HCT116 (cell line): ENCODE results near the gene CBX3. TPM values are rescaled to one million over a fixed set of nuclear protein-coding genes. Genes with fewer than 3 reads are reported as not detected.

Experiments used
- ATAC-seq: fragments of 200-7000 bp; cut with Tn5 transposase; 2 replicates; pipeline ENCODE4 v1.9.1; 2020; ENCODE audit warnings: mild to moderate bottlenecking, moderate library complexity
- BruUV-seq: library from RNA; stranded (reverse); fragments of 400-500 nt; replicated peaks from 2 replicates; lab custom pipeline; 2021; lab: Mats Ljungman, UMichigan
- CTCF ChIA-PET: fragments of 300-600 bp; sonication (Branson Sonifier 250); formaldehyde crosslinking; loops from one replicate; lab custom pipeline; 2021; ENCODE audit warnings: antibody characterized with exemption; lab: Charles Lee
- POLR2A ChIA-PET: fragments of 300-600, 350-600 bp; sonication (Branson Sonifier 250); formaldehyde crosslinking; loops from one replicate; lab custom pipeline; 2021; ENCODE audit warnings: antibody characterized with exemption; lab: Charles Lee
- RAD21 ChIA-PET, 2 experiments: fragments of 300-600 bp; sonication (Branson Sonifier 250); formaldehyde crosslinking; loops; one replicate each; lab custom pipeline; 2023; ENCODE audit warnings: low total read pairs in 2 of 2; ENCODE audit not compliant: uncharacterized antibody in 2 of 2, unreplicated experiment in 2 of 2, low non-redundant PET in 1 of 2; lab: Charles Lee
- DNase-seq: peaks from one replicate; pipeline ENCODE4 v3.0.0-alpha.2; 2010; ENCODE audit warnings: low read depth, low spot score
- H2AFZ ChIP-seq: fragments of 200-600 bp; shearing (Covaris generic), sonication (generic); 2 replicates; pipeline ENCODE4 v1.6.1; 2017; ENCODE audit warnings: low read depth, mixed run types, mixed read lengths, antibody characterized with exemption, low read length; ENCODE audit not compliant: poor library complexity, severe bottlenecking
- H3K27ac ChIP-seq: 2 replicates; pipeline ENCODE4 v1.5.1; 2012; ENCODE audit warnings: low read depth, low read length
- H3K27me3 ChIP-seq: fragments of 200-600 bp; sonication (generic); 2 replicates; pipeline ENCODE4 v1.6.1; 2016; ENCODE audit warnings: mixed run types, low read length, mixed read lengths; ENCODE audit not compliant: insufficient read depth
- H3K36me3 ChIP-seq, 2 experiments: fragments of 200-500 bp in 1 of 2; fragments of 200-600 bp in 1 of 2; sonication (Bioruptor generic) in 1 of 2; sonication (generic) in 1 of 2; 2 replicates each; pipeline versions ENCODE4 v1.5.1 to v1.6.1; 2014 to 2016; ENCODE audit warnings: low read length in 2 of 2, inconsistent platforms in 1 of 2, mixed read lengths in 1 of 2, mixed run types in 1 of 2; ENCODE audit not compliant: insufficient read depth in 2 of 2, control insufficient read depth in 1 of 2
- H3K4me1 ChIP-seq, 2 experiments: fragments of 200-600 bp in 1 of 2; sonication (generic) in 1 of 2; 2 replicates each; pipeline versions ENCODE4 v1.5.1 to v1.6.1; 2012 to 2017; ENCODE audit warnings: low read length in 2 of 2, inconsistent platforms in 1 of 2, mild to moderate bottlenecking in 1 of 2, mixed read lengths in 1 of 2, mixed run types in 1 of 2, moderate library complexity in 1 of 2; ENCODE audit not compliant: insufficient read depth in 2 of 2, control insufficient read depth in 1 of 2
- H3K4me2 ChIP-seq: fragments of 200-600 bp; sonication (generic); 2 replicates; pipeline ENCODE4 v1.6.1; 2017; ENCODE audit warnings: mixed run types, low read length, mixed read lengths
- H3K4me3 ChIP-seq, 2 experiments: fragments of 200-600 bp in 1 of 2; sonication (generic) in 1 of 2; replicated peaks in 1 of 2; 2 replicates each; pipeline ENCODE4 v1.5.1; 2011 to 2016; ENCODE audit warnings: low read length in 2 of 2, control low read depth in 1 of 2, low read depth in 1 of 2, mild to moderate bottlenecking in 1 of 2, mixed read lengths in 1 of 2, mixed run types in 1 of 2
- H3K79me2 ChIP-seq: fragments of 200-600 bp; sonication (generic); 2 replicates; pipeline ENCODE4 v1.6.1; 2017; ENCODE audit warnings: mild to moderate bottlenecking, mixed run types, low read length, moderate library complexity, mixed read lengths; ENCODE audit not compliant: insufficient read depth
- H3K9ac ChIP-seq: fragments of 200-600 bp; sonication (generic); 2 replicates; pipeline ENCODE4 v1.6.1; 2016; ENCODE audit warnings: low read length, mixed read lengths
- H3K9me2 ChIP-seq: fragments of 200-600 bp; sonication (generic), shearing (Covaris generic); 2 replicates; pipeline ENCODE4 v1.6.1; 2017; ENCODE audit warnings: mixed run types, mild to moderate bottlenecking, moderate library complexity; ENCODE audit not compliant: insufficient read depth
- H3K9me3 ChIP-seq, 2 experiments: fragments of 200-500 bp in 1 of 2; fragments of 200-600 bp in 1 of 2; sonication (Bioruptor generic) in 1 of 2; sonication (generic) in 1 of 2; 2 replicates each; pipeline ENCODE4 v1.6.1; 2014 to 2017; ENCODE audit warnings: low read length in 2 of 2, mixed read lengths in 2 of 2, inconsistent platforms in 1 of 2, low read depth in 1 of 2, mild to moderate bottlenecking in 1 of 2, mixed run types in 1 of 2, moderate library complexity in 1 of 2; ENCODE audit not compliant: control insufficient read depth in 1 of 2, insufficient read depth in 1 of 2
- H4K20me1 ChIP-seq: fragments of 200-600 bp; sonication (generic), shearing (Covaris generic); 2 replicates; pipeline ENCODE4 v1.6.1; 2017; ENCODE audit warnings: mixed run types, mild to moderate bottlenecking, moderate library complexity; ENCODE audit not compliant: insufficient read depth
- CEBPB ChIP-seq: IDR thresholded peaks from 2 replicates; pipeline ENCODE4 v1.6.1; 2012; ENCODE audit warnings: low read depth
- EGR1 ChIP-seq: IDR thresholded peaks from 2 replicates; pipeline ENCODE4 v1.6.1; 2012; ENCODE audit warnings: low read depth
- FOSL1 ChIP-seq: IDR thresholded peaks from 2 replicates; pipeline ENCODE4 v1.6.1; 2012; ENCODE audit warnings: low read depth
- JUND ChIP-seq: IDR thresholded peaks from 2 replicates; pipeline ENCODE4 v1.6.1; 2012
- POLR2AphosphoS5 ChIP-seq: IDR thresholded peaks from 2 replicates; pipeline ENCODE4 v1.6.1; 2011; ENCODE audit warnings: mild to moderate bottlenecking, low read depth, low read length, moderate library complexity
- SP1 ChIP-seq: IDR thresholded peaks from 2 replicates; pipeline ENCODE4 v1.6.1; 2012; ENCODE audit warnings: low read depth
- SRF ChIP-seq: IDR thresholded peaks from 2 replicates; pipeline ENCODE4 v1.6.1; 2012; ENCODE audit warnings: low read depth
- YY1 ChIP-seq: IDR thresholded peaks from 2 replicates; pipeline ENCODE4 v1.6.1; 2011; ENCODE audit warnings: low read length, low read depth, moderate library complexity, mild to moderate bottlenecking; ENCODE audit not compliant: insufficient replicate concordance; ENCODE audit errors: extremely low read depth
- ZFX ChIP-seq: fragments of 450-650 bp; IDR thresholded peaks from 2 replicates; pipeline ENCODE4 v1.6.1; 2017
- ZNF274 ChIP-seq: fragments of 200-500 bp; sonication (Bioruptor generic); IDR thresholded peaks from 2 replicates; pipeline ENCODE4 v1.6.1; 2014; ENCODE audit warnings: mild to moderate bottlenecking, low read depth, low read length, inconsistent platforms
- intact Hi-C: fragments of 100-400 bp; cut with micrococcal nuclease; formaldehyde crosslinking; loops from 2 replicates; pipeline ENCODE4 v1.10.0; 2022
- total RNA-seq: library from RNA; stranded (reverse); gene quantifications from one replicate; pipeline ENCODE4 v1.2.1, GENCODE V29; 2021; ENCODE audit not compliant: unreplicated experiment

Gene CBX3
- total RNA-seq, 1 experiment from 2014 or later, result 274 TPM

DNA sequence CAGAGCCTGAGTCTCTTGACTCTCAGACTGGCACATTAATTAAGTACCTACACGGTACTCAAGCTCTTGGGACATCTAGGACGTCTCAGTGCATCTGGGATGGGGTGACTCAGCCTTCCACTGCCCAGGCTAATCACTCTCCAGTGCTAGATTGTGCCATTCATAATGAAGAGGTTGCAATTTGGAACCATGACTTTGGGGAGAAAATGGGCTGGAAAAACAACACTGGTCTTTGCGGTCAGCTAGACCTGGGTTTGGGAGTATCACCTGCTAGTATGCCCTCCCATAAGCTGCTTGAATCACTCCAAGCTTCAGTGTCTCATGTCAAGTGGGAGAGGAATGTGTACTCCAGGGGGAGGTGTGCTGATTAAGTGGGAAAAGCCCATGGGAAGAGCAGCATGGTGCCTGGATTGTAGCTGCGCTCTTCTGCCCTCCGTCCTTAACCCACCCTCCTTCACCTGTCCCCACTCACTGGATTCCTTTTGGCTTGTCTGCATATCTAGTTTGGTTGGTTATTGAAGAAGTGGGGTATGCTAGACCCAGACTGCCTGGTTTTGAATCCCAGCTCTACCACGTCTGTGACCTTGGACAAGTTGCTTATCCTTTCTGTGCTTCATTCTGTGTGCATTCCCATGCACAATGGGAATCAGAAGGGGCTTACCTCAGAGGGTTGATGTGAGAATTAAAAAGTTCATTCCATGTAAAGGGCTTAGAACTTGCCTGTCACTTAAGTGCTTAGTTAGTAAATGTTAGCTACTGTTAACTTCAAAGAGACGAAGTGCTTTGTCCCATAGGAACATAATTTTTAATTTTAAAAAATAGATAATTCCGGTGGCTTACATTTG lies 45.8 kb upstream of the CBX3 start:
- Histone ChIP-seq H3K36me3 (no peaks in the 10 kb centered on the region), H3K4me1 (peaks cover 28 to 62% of the 10 kb centered on the region in 2 experiments), H3K9me2 (no peaks in the 10 kb centered on the region), H2AFZ (no peak overlapping the region), H3K4me3 (peak overlapping the region in 1 of 2 experiments; percentile 1; a peak in 1 of 4 replicates), H3K9me3 (no peaks in the 10 kb centered on the region), H3K27ac (peak overlapping the region; percentile 35), H3K4me2 (peak overlapping the region; percentile 53), H3K27me3 (no peaks in the 10 kb centered on the region), H3K79me2 (peaks cover 73% of the 10 kb centered on the region), H3K9ac (peak overlapping the region; percentile 33; the same call in 1 of the 2 replicates), H4K20me1 (no peaks in the 10 kb centered on the region; the same call in 1 of the 2 replicates)
- ATAC-seq (no peak), DNase-seq (no peak)
- ChIA-PET POLR2A (no interaction called here), RAD21 (interaction anchor here in 1 of 2 experiments (1.0 kb wide), 1 partner anchor 65 kb away, joined by 3 read pairs; no protein-coding TSS in a partner anchor), CTCF (interaction anchor here (0.7 kb wide), 1 partner anchor 65 kb away, joined by 3 read pairs; no protein-coding TSS in a partner anchor)
- BruUV-seq, result TSS peak; percentile 2
- TF ChIP-seq JUND, result no peak
- TF ChIP-seq EGR1, result no peak
- TF ChIP-seq YY1, result no peak
- no peak for TF ChIP-seq ZFX
- no peak for TF ChIP-seq CEBPB
- no peak for TF ChIP-seq SRF
- intact Hi-C loops, result no loop called here

GRCh38 chr7:26156451-26157420 lies 44.8 kb upstream of the CBX3 start:
- ChIA-PET RAD21 (no interaction called here), POLR2A (no interaction called here), CTCF (no interaction called here)
- TF ChIP-seq FOSL1 (peak; percentile 14; the same call in 1 of the 2 replicates), ZNF274 (no peak), YY1 (no peak), POLR2AphosphoS5 (no peak), SP1 (no peak)
- intact Hi-C loops, result no loop called here
- H3K27ac ChIP-seq, result no peak overlapping the region; the same call in 1 of the 2 replicates
- no peaks in the 10 kb centered on the region for H3K36me3 ChIP-seq
- peaks cover 75% of the 10 kb centered on the region for H3K79me2 ChIP-seq
- H3K27me3 ChIP-seq, result no peaks in the 10 kb centered on the region
- peak; percentile 28 for DNase-seq
- peak overlapping the region; percentile 53 for H3K4me2 ChIP-seq
- H3K9me3 ChIP-seq, result no peaks in the 10 kb centered on the region
- ATAC-seq, result no peak
- H3K4me3 ChIP-seq, result no peak overlapping the region
- no peaks in the 10 kb centered on the region for H3K9me2 ChIP-seq
- H2AFZ ChIP-seq, result no peak overlapping the region
- no peaks in the 10 kb centered on the region; the same call in 1 of the 2 replicates for H4K20me1 ChIP-seq
- H3K4me1 ChIP-seq, result peaks cover 25 to 60% of the 10 kb centered on the region in 2 experiments
- peak overlapping the region; percentile 24; the same call in 1 of the 2 replicates for H3K9ac ChIP-seq
- BruUV-seq, result no TSS peak
